Measurements from ENCODE around the gene PEX7.

The PEX7 gene

GRCh38 chr6:136816656-136817055 is 5.7 kb upstream of the PEX7 start:
- Histone ChIP-seq H3K9me3 (ENCODE audit: control insufficient read depth, low read length) (no peaks in the 10 kb centered on the region), H3K4me2 (ENCODE audit: low read length) (no peak overlapping the region), H3K27ac (no peak overlapping the region), H3K27me3 (ENCODE audit: control insufficient read depth, insufficient read depth, low read length) (no peaks in the 10 kb centered on the region), H3K4me3 (ENCODE audit: low read depth, low read length) (no peak overlapping the region), H3K36me3 (ENCODE audit: control insufficient read depth, insufficient read depth, low read length) (no peaks in the 10 kb centered on the region), H2AFZ (no peak overlapping the region), H3K79me2 (no peaks in the 10 kb centered on the region), H3K4me1 (no peaks in the 10 kb centered on the region), H3K9ac (no peak overlapping the region)
- TF ChIP-seq CTCF (IDR thresholded peaks at IDR 0.05): no peak

- Histone ChIP-seq H3K79me2 (no peaks in the 10 kb centered on the region), H3K9ac (no peak overlapping the region), H3K4me2 (ENCODE audit: low read length) (no peak overlapping the region), H3K36me3 (ENCODE audit: control insufficient read depth, insufficient read depth, low read length) (no peaks in the 10 kb centered on the region), H3K27ac (no peak overlapping the region), H3K4me3 (ENCODE audit: low read depth, low read length) (no peak overlapping the region), H3K9me3 (ENCODE audit: control insufficient read depth, low read length) (no peaks in the 10 kb centered on the region), H3K4me1 (no peaks in the 10 kb centered on the region), H3K27me3 (ENCODE audit: control insufficient read depth, insufficient read depth, low read length) (no peaks in the 10 kb centered on the region), H2AFZ (no peak overlapping the region)
- no peak for TF ChIP-seq CTCF (IDR thresholded peaks at IDR 0.05)
Measured at GRCh38 chr6:136820561-136820960, 1.8 kb upstream of the PEX7 start.

GRCh38 chr6:136822046-136822375 is 381 bp upstream of the PEX7 start:
- H3K27me3 ChIP-seq (ENCODE audit: control insufficient read depth, insufficient read depth, low read length): no peaks in the 10 kb centered on the region
- no peak for TF ChIP-seq CTCF (IDR thresholded peaks at IDR 0.05)
- H3K4me3 ChIP-seq (ENCODE audit: low read depth, low read length): peak overlapping the region; percentile 72
- no peaks in the 10 kb centered on the region for H3K79me2 ChIP-seq
- peak overlapping the region; percentile 79 for H3K4me2 ChIP-seq (ENCODE audit: low read length)
- H3K36me3 ChIP-seq (ENCODE audit: control insufficient read depth, insufficient read depth, low read length): no peaks in the 10 kb centered on the region
- no peak overlapping the region for H3K9ac ChIP-seq
- H3K27ac ChIP-seq: peak overlapping the region; percentile 73
- no peaks in the 10 kb centered on the region for H3K4me1 ChIP-seq
- H2AFZ ChIP-seq: peak overlapping the region; percentile 91
- H3K9me3 ChIP-seq (ENCODE audit: control insufficient read depth, low read length): no peaks in the 10 kb centered on the region

- Histone ChIP-seq H3K4me3 (ENCODE audit: low read depth, low read length) (peak overlapping the region; percentile 72), H3K27ac (peak overlapping the region; percentile 39), H3K9me3 (ENCODE audit: control insufficient read depth, low read length) (no peaks in the 10 kb centered on the region), H3K9ac (no peak overlapping the region), H3K4me2 (ENCODE audit: low read length) (peak overlapping the region; percentile 79), H3K36me3 (ENCODE audit: control insufficient read depth, insufficient read depth, low read length) (no peaks in the 10 kb centered on the region), H3K4me1 (no peaks in the 10 kb centered on the region), H2AFZ (peak overlapping the region; percentile 91), H3K79me2 (no peaks in the 10 kb centered on the region), H3K27me3 (ENCODE audit: control insufficient read depth, insufficient read depth, low read length) (no peaks in the 10 kb centered on the region)
- no peak for TF ChIP-seq CTCF (IDR thresholded peaks at IDR 0.05)
Measured at GRCh38 chr6:136823128-136823660, 802 bp downstream of the PEX7 start.

- H3K4me2 ChIP-seq (ENCODE audit: low read length): no peak overlapping the region
Measured at GRCh38 chr6:136826216-136826615, 3.8 kb downstream of the PEX7 start.

More at GRCh38 chr6:136826216-136826615, 3.8 kb downstream of the PEX7 start:
- Histone ChIP-seq H3K4me3 (ENCODE audit: low read depth, low read length) (no peak overlapping the region), H3K36me3 (ENCODE audit: control insufficient read depth, insufficient read depth, low read length) (no peaks in the 10 kb centered on the region), H3K9ac (no peak overlapping the region), H3K27me3 (ENCODE audit: control insufficient read depth, insufficient read depth, low read length) (no peaks in the 10 kb centered on the region), H3K4me1 (no peaks in the 10 kb centered on the region), H2AFZ (no peak overlapping the region), H3K9me3 (ENCODE audit: control insufficient read depth, low read length) (no peaks in the 10 kb centered on the region), H3K27ac (no peak overlapping the region), H3K79me2 (no peaks in the 10 kb centered on the region)
- TF ChIP-seq CTCF (IDR thresholded peaks at IDR 0.05): no peak
